KMS-11 (cell line): ENCODE results near the gene PRKAG3.

Source experiments
- H2AFZ ChIP-seq: fragments of 200-600 bp; sonication (generic); 2 replicates; pipeline ENCODE4 v1.6.1; 2016; ENCODE audit warnings: antibody characterized with exemption, mixed run types, low read depth
- H3K27ac ChIP-seq: fragments of 200-600 bp; sonication (generic); 2 replicates; pipeline ENCODE4 v1.6.1; 2016; ENCODE audit warnings: mild to moderate bottlenecking, mixed run types
- H3K27me3 ChIP-seq: fragments of 200-600 bp; sonication (generic); 2 replicates; pipeline ENCODE4 v1.6.1; 2017; ENCODE audit warnings: mild to moderate bottlenecking, low read depth, mixed run types, moderate library complexity; ENCODE audit not compliant: insufficient read depth
- H3K36me3 ChIP-seq: fragments of 200-600 bp; sonication (generic); 2 replicates; pipeline ENCODE4 v1.6.1; 2017; ENCODE audit warnings: mild to moderate bottlenecking, mixed run types; ENCODE audit not compliant: insufficient read depth
- H3K4me1 ChIP-seq: fragments of 200-600 bp; sonication (generic); 2 replicates; pipeline ENCODE4 v1.6.1; 2016; ENCODE audit warnings: mild to moderate bottlenecking, low read depth, mixed run types; ENCODE audit not compliant: poor library complexity, severe bottlenecking
- H3K4me2 ChIP-seq: fragments of 200-600 bp; sonication (generic); 2 replicates; pipeline ENCODE4 v1.7.0; 2016; ENCODE audit warnings: mild to moderate bottlenecking, mixed run types
- H3K4me3 ChIP-seq: fragments of 200-600 bp; sonication (generic); IDR thresholded peaks from 2 replicates; pipeline ENCODE4 v1.6.1; 2017; ENCODE audit warnings: low read depth, low read length, mixed read lengths; ENCODE audit not compliant: insufficient read depth
- H3K79me2 ChIP-seq: fragments of 200-600 bp; sonication (generic); 2 replicates; pipeline ENCODE4 v1.6.1; 2016; ENCODE audit warnings: low read depth, mixed run types; ENCODE audit not compliant: insufficient read depth
- H3K9ac ChIP-seq: fragments of 200-600 bp; sonication (generic); 2 replicates; pipeline ENCODE4 v1.6.1; 2016; ENCODE audit warnings: mild to moderate bottlenecking, mixed run types
- H4K20me1 ChIP-seq: fragments of 200-600 bp; sonication (generic); 2 replicates; pipeline ENCODE4 v1.6.1; 2016; ENCODE audit warnings: mild to moderate bottlenecking, mixed run types; ENCODE audit not compliant: insufficient read depth
- CTCF ChIP-seq: fragments of 200-600 bp; sonication (generic); conservative IDR thresholded peaks from 2 replicates; pipeline ENCODE4 v1.6.1; 2017; ENCODE audit warnings: low read depth, mild to moderate bottlenecking, antibody characterized with exemption, low read length, moderate library complexity, mixed read lengths

The PRKAG3 gene

GRCh38 chr2:218829868-218830451, 1.6 kb downstream of the PRKAG3 start:
- Histone ChIP-seq H3K4me3 (no peak overlapping the region), H3K9ac (no peak overlapping the region), H3K27me3 (no peaks in the 10 kb centered on the region), H3K79me2 (no peaks in the 10 kb centered on the region), H3K4me1 (peaks cover 36% of the 10 kb centered on the region), H3K36me3 (no peaks in the 10 kb centered on the region), H4K20me1 (no peaks in the 10 kb centered on the region), H3K4me2 (no peak overlapping the region), H2AFZ (no peak overlapping the region), H3K27ac (no peak overlapping the region)
- no peak for TF ChIP-seq CTCF

GRCh38 chr2:218828477-218828778, 3.2 kb downstream of the PRKAG3 start:
- Histone ChIP-seq H3K79me2 (no peaks in the 10 kb centered on the region), H3K4me3 (no peak overlapping the region), H3K27me3 (no peaks in the 10 kb centered on the region), H3K27ac (no peak overlapping the region), H3K36me3 (no peaks in the 10 kb centered on the region), H3K9ac (no peak overlapping the region), H4K20me1 (no peaks in the 10 kb centered on the region), H3K4me1 (peaks cover 21% of the 10 kb centered on the region), H3K4me2 (no peak overlapping the region), H2AFZ (no peak overlapping the region)
- no peak for TF ChIP-seq CTCF

- Histone ChIP-seq H3K79me2 (no peaks in the 10 kb centered on the region), H3K36me3 (no peaks in the 10 kb centered on the region), H2AFZ (no peak overlapping the region), H3K4me3 (no peak overlapping the region), H3K4me2 (no peak overlapping the region), H3K27ac (no peak overlapping the region), H3K27me3 (no peaks in the 10 kb centered on the region), H3K4me1 (peaks cover 16% of the 10 kb centered on the region), H3K9ac (no peak overlapping the region), H4K20me1 (no peaks in the 10 kb centered on the region)
- no peak for TF ChIP-seq CTCF
Measured at GRCh38 chr2:218827701-218828476, 3.7 kb downstream of the PRKAG3 start.

- Histone ChIP-seq H3K4me1 (peaks cover 5% of the 10 kb centered on the region), H2AFZ (no peak overlapping the region), H3K27me3 (no peaks in the 10 kb centered on the region), H3K27ac (no peak overlapping the region), H3K79me2 (no peaks in the 10 kb centered on the region), H3K36me3 (no peaks in the 10 kb centered on the region), H4K20me1 (no peaks in the 10 kb centered on the region), H3K4me2 (no peak overlapping the region), H3K9ac (no peak overlapping the region), H3K4me3 (no peak overlapping the region)
- no peak for TF ChIP-seq CTCF
Measured at GRCh38 chr2:218826791-218827190, 4.8 kb downstream of the PRKAG3 start.
